ENCODE data around the gene NDUFAF8. TPM values are rescaled to one million over a fixed set of nuclear protein-coding genes. Genes with fewer than 3 reads are reported as not detected.
A peak's percentile ranks its signal among the peaks of the same experiment; 100 is the strongest.

NDUFAF8 gene
- 34.7 and 81.5 TPM in 2 replicates for total RNA-seq (2014; rRNA removed; shearing (Covaris generic); ENCODE audit: low replicate concordance)

GRCh38 chr17:81238815-81239713 is at the start of gene NDUFAF8, which contains the start of gene TEPSIN:
NDUFAF8 (plus strand) TSS chr17:81239318; CDS start chr17:81239364, 46 bp downstream.
TEPSIN (minus strand) TSS chr17:81239055; CDS start chr17:81239033, 22 bp downstream.
- H2AFZ ChIP-seq (ENCODE audit: low read length), result peak within 1 kb of the TSS; percentile 59; the same call in 1 of the 2 replicates

GRCh38 chr17:81189670-81190530 is 49.2 kb upstream of the NDUFAF8 start:
- H3K4me2 ChIP-seq (ENCODE audit: low read depth, low read length, poor library complexity, severe bottlenecking), result no peak overlapping the region
- no peak overlapping the region for H3K4me3 ChIP-seq (ENCODE audit: low read length)
- no peak overlapping the region for H3K27ac ChIP-seq (ENCODE audit: low read length)
- no peaks in the 10 kb centered on the region for H3K9me3 ChIP-seq (ENCODE audit: low read length)
- no peaks in the 10 kb centered on the region for H3K27me3 ChIP-seq (ENCODE audit: low read length)
- no peak overlapping the region for H3K9ac ChIP-seq (ENCODE audit: low read length)
- no peak for DNase-seq
- H3K79me2 ChIP-seq (ENCODE audit: low read length), result no peaks in the 10 kb centered on the region
- no peaks in the 10 kb centered on the region for H4K20me1 ChIP-seq (ENCODE audit: insufficient read depth, low read depth, low read length)
- no peaks in the 10 kb centered on the region for H3K9me2 ChIP-seq (replicated peaks; ENCODE audit: insufficient read depth, low read length)
- H2AFZ ChIP-seq (ENCODE audit: low read length), result no peak overlapping the region
- no peaks in the 10 kb centered on the region for H3K36me3 ChIP-seq (ENCODE audit: insufficient read depth, low read length)
- no peaks in the 10 kb centered on the region for H3K4me1 ChIP-seq (ENCODE audit: low read length)

More at GRCh38 chr17:81238815-81239713, at the start of gene NDUFAF8, which contains the start of gene TEPSIN:
- Histone ChIP-seq H3K27ac (ENCODE audit: low read length) (peak within 1 kb of the TSS; percentile 43; the same call in 1 of the 2 replicates), H3K9ac (ENCODE audit: low read length) (peak within 1 kb of the TSS; percentile 93), H3K9me3 (ENCODE audit: low read length) (no peaks in the 10 kb centered on the region), H3K9me2 (replicated peaks; ENCODE audit: insufficient read depth, low read length) (no peaks in the 10 kb centered on the region), H4K20me1 (ENCODE audit: insufficient read depth, low read depth, low read length) (peaks cover 11% of the 10 kb centered on the region; the same call in 1 of the 2 replicates), H3K4me2 (ENCODE audit: low read depth, low read length, poor library complexity, severe bottlenecking) (peak within 1 kb of the TSS; percentile 94), H3K27me3 (ENCODE audit: low read length) (no peaks in the 10 kb centered on the region), H3K36me3 (ENCODE audit: insufficient read depth, low read length) (no peaks in the 10 kb centered on the region), H3K79me2 (ENCODE audit: low read length) (peaks cover 51% of the 10 kb centered on the region), H3K4me3 (ENCODE audit: low read length) (peak within 1 kb of the TSS; percentile 95), H3K4me1 (ENCODE audit: low read length) (peaks cover 31% of the 10 kb centered on the region)
- peak; percentile 99 for DNase-seq

GRCh38 chr17:81190591-81190990 is 48.5 kb upstream of the NDUFAF8 start:
- H3K27me3 ChIP-seq (ENCODE audit: low read length), result no peaks in the 10 kb centered on the region
- H3K27ac ChIP-seq (ENCODE audit: low read length), result no peak overlapping the region
- no peak overlapping the region for H2AFZ ChIP-seq (ENCODE audit: low read length)
- H4K20me1 ChIP-seq (ENCODE audit: insufficient read depth, low read depth, low read length), result no peaks in the 10 kb centered on the region
- no peaks in the 10 kb centered on the region for H3K79me2 ChIP-seq (ENCODE audit: low read length)
- H3K4me2 ChIP-seq (ENCODE audit: low read depth, low read length, poor library complexity, severe bottlenecking), result no peak overlapping the region
- no peaks in the 10 kb centered on the region for H3K4me1 ChIP-seq (ENCODE audit: low read length)
- H3K9ac ChIP-seq (ENCODE audit: low read length), result no peak overlapping the region
- H3K36me3 ChIP-seq (ENCODE audit: insufficient read depth, low read length), result no peaks in the 10 kb centered on the region
- no peaks in the 10 kb centered on the region for H3K9me3 ChIP-seq (ENCODE audit: low read length)
- H3K4me3 ChIP-seq (ENCODE audit: low read length), result no peak overlapping the region
- H3K9me2 ChIP-seq (replicated peaks; ENCODE audit: insufficient read depth, low read length), result no peaks in the 10 kb centered on the region
- DNase-seq, result no peak

GRCh38 chr17:81191116-81191515 is 48.0 kb upstream of the NDUFAF8 start:
- H3K9me2 ChIP-seq (replicated peaks; ENCODE audit: insufficient read depth, low read length), result no peaks in the 10 kb centered on the region
- no peak overlapping the region for H2AFZ ChIP-seq (ENCODE audit: low read length)
- no peak overlapping the region for H3K9ac ChIP-seq (ENCODE audit: low read length)
- no peak overlapping the region for H3K4me3 ChIP-seq (ENCODE audit: low read length)
- no peaks in the 10 kb centered on the region for H3K79me2 ChIP-seq (ENCODE audit: low read length)
- DNase-seq, result no peak
- H4K20me1 ChIP-seq (ENCODE audit: insufficient read depth, low read depth, low read length), result no peaks in the 10 kb centered on the region
- H3K4me2 ChIP-seq (ENCODE audit: low read depth, low read length, poor library complexity, severe bottlenecking), result no peak overlapping the region
- no peak overlapping the region for H3K27ac ChIP-seq (ENCODE audit: low read length)
- no peaks in the 10 kb centered on the region for H3K4me1 ChIP-seq (ENCODE audit: low read length)
- no peaks in the 10 kb centered on the region for H3K27me3 ChIP-seq (ENCODE audit: low read length)
- no peaks in the 10 kb centered on the region for H3K9me3 ChIP-seq (ENCODE audit: low read length)
- no peaks in the 10 kb centered on the region for H3K36me3 ChIP-seq (ENCODE audit: insufficient read depth, low read length)

GRCh38 chr17:81191646-81192045 is 47.5 kb upstream of the NDUFAF8 start:
- Histone ChIP-seq H3K9ac (ENCODE audit: low read length) (no peak overlapping the region), H3K27me3 (ENCODE audit: low read length) (no peaks in the 10 kb centered on the region), H3K4me2 (ENCODE audit: low read depth, low read length, poor library complexity, severe bottlenecking) (no peak overlapping the region), H2AFZ (ENCODE audit: low read length) (no peak overlapping the region), H3K27ac (ENCODE audit: low read length) (no peak overlapping the region), H3K4me1 (ENCODE audit: low read length) (no peaks in the 10 kb centered on the region), H3K9me3 (ENCODE audit: low read length) (no peaks in the 10 kb centered on the region), H3K9me2 (replicated peaks; ENCODE audit: insufficient read depth, low read length) (no peaks in the 10 kb centered on the region), H3K4me3 (ENCODE audit: low read length) (no peak overlapping the region), H3K36me3 (ENCODE audit: insufficient read depth, low read length) (no peaks in the 10 kb centered on the region), H4K20me1 (ENCODE audit: insufficient read depth, low read depth, low read length) (no peaks in the 10 kb centered on the region), H3K79me2 (ENCODE audit: low read length) (no peaks in the 10 kb centered on the region)
- DNase-seq, result no peak

GRCh38 chr17:81192386-81193050 is 46.6 kb upstream of the NDUFAF8 start:
- H3K27ac ChIP-seq (ENCODE audit: low read length), result no peak overlapping the region
- no peaks in the 10 kb centered on the region for H3K36me3 ChIP-seq (ENCODE audit: insufficient read depth, low read length)
- DNase-seq, result no peak
- no peaks in the 10 kb centered on the region for H3K9me3 ChIP-seq (ENCODE audit: low read length)
- H3K9ac ChIP-seq (ENCODE audit: low read length), result no peak overlapping the region
- no peak overlapping the region for H3K4me2 ChIP-seq (ENCODE audit: low read depth, low read length, poor library complexity, severe bottlenecking)
- H4K20me1 ChIP-seq (ENCODE audit: insufficient read depth, low read depth, low read length), result no peaks in the 10 kb centered on the region
- H3K27me3 ChIP-seq (ENCODE audit: low read length), result no peaks in the 10 kb centered on the region
- H3K79me2 ChIP-seq (ENCODE audit: low read length), result no peaks in the 10 kb centered on the region
- no peaks in the 10 kb centered on the region for H3K9me2 ChIP-seq (replicated peaks; ENCODE audit: insufficient read depth, low read length)
- no peak overlapping the region for H3K4me3 ChIP-seq (ENCODE audit: low read length)
- no peak overlapping the region for H2AFZ ChIP-seq (ENCODE audit: low read length)
- no peaks in the 10 kb centered on the region for H3K4me1 ChIP-seq (ENCODE audit: low read length)

GRCh38 chr17:81193051-81193410 is 46.1 kb upstream of the NDUFAF8 start:
- DNase-seq, result no peak
- H3K4me1 ChIP-seq (ENCODE audit: low read length), result no peaks in the 10 kb centered on the region
- H2AFZ ChIP-seq (ENCODE audit: low read length), result no peak overlapping the region
- no peaks in the 10 kb centered on the region for H3K9me3 ChIP-seq (ENCODE audit: low read length)
- H3K27me3 ChIP-seq (ENCODE audit: low read length), result no peaks in the 10 kb centered on the region
- H3K4me2 ChIP-seq (ENCODE audit: low read depth, low read length, poor library complexity, severe bottlenecking), result no peak overlapping the region
- no peaks in the 10 kb centered on the region for H3K36me3 ChIP-seq (ENCODE audit: insufficient read depth, low read length)
- H3K9ac ChIP-seq (ENCODE audit: low read length), result no peak overlapping the region
- no peaks in the 10 kb centered on the region for H3K9me2 ChIP-seq (replicated peaks; ENCODE audit: insufficient read depth, low read length)
- H3K4me3 ChIP-seq (ENCODE audit: low read length), result no peak overlapping the region
- no peaks in the 10 kb centered on the region for H4K20me1 ChIP-seq (ENCODE audit: insufficient read depth, low read depth, low read length)
- H3K79me2 ChIP-seq (ENCODE audit: low read length), result no peaks in the 10 kb centered on the region
- H3K27ac ChIP-seq (ENCODE audit: low read length), result no peak overlapping the region

Measured in Karpas-422 (cell line).